ENCODE measurements around the gene CEP41. TPM values are rescaled to one million over a fixed set of nuclear protein-coding genes. Genes with fewer than 3 reads are reported as not detected.
"Not testable (repeated sequence)": the region's sequence is repeated elsewhere in the genome, so short reads cannot be mapped to it uniquely, and the experiment has no call there.

Gene CEP41
- total RNA-seq, 1 donor from 2014 or later: 14.2 TPM

DNA sequence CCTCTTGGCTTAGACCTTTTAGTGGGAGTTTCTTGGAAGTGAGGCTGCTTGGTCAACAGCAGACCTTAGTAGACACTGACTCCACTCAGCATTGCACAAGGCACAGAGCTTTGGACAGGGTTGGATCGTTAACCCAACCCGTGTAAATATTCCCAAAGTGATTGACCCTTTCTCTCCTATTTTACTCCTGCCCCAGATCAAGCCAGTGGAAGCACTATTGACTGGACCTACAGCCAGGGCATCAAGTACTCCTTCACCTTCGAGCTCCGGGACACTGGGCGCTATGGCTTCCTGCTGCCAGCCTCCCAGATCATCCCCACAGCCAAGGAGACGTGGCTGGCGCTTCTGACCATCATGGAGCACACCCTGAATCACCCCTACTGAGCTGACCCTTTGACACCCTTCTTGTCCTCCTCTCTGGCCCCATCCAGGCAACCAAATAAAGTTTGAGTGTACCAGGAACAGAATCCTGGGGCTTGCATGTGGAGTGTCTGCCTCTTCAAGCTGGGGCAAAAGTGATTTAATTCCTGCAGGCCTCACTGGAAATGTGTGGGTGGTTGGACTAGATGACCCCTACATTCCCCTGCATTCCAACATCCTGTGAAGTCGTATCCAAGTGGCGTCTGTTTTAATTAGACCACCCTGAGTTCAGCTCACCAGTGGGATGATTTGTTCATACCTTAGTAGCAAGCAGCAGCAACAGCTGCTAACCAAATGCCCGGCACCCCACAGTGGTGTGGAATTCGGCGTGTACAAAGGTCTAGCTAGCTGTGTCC lies 53.0 kb downstream of the CEP41 start:
- no peak for DNase-seq

DNA sequence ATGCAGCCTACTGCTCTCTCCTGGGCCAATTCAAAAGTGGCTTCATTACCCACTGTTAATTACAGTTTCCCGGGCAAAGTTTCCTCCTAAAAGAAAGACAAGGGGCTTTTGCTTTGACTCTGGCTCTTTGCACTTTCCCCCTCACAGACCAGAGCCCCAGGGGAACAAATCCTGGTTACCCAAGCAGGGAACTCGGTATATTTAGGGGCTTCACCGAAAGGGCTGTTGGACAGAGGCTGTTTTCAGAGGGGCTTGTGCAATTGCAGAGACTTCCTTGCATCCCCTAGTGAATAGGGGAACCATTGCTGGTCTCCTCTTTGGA lies 53.5 kb downstream of the CEP41 start:
- no peak for DNase-seq

DNA sequence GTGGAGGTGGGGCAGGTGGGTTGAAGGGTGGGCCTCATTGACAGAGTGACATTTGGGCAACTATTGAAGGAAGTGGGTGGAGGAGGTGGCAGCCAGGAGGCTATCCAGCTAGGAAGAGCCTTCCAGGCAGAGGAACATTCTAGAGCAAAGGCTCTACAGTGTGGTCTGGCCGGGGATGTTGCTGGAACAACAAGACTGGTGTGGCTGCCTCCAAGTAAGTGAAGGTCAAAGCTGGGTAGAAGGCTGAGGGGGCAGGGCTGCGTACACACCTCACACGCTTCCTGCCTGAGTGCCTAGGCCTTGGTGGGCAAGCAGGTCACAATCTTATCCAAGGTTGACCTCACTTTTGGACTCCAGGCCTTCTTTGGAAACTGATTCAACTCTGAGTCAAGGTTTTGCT lies 53.9 kb downstream of the CEP41 start:
- no peak for DNase-seq

DNA sequence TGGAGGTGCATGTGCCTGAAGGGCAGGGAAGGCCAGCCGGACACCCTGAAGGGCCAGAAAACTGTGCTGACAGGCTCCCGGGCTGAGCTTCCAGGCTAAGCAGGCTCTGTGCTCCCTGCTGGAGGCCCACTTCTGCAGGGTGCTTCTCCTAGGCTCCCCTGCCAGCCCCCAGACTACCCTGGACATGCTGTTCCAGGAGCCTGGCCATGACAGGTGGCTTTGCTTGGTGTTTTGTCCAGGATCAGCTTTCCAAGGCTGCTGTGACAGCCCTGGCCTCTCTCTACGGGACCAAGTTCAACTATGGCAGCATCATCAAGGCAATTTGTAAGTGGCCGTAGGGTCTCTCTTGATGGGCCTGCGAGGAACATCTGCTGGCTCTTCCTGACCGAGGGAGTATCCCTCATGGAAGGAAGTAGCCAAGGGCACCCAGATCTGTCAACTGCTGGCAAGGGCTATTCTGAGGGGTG lies 55.2 kb downstream of the CEP41 start:
- no peak for DNase-seq

DNA sequence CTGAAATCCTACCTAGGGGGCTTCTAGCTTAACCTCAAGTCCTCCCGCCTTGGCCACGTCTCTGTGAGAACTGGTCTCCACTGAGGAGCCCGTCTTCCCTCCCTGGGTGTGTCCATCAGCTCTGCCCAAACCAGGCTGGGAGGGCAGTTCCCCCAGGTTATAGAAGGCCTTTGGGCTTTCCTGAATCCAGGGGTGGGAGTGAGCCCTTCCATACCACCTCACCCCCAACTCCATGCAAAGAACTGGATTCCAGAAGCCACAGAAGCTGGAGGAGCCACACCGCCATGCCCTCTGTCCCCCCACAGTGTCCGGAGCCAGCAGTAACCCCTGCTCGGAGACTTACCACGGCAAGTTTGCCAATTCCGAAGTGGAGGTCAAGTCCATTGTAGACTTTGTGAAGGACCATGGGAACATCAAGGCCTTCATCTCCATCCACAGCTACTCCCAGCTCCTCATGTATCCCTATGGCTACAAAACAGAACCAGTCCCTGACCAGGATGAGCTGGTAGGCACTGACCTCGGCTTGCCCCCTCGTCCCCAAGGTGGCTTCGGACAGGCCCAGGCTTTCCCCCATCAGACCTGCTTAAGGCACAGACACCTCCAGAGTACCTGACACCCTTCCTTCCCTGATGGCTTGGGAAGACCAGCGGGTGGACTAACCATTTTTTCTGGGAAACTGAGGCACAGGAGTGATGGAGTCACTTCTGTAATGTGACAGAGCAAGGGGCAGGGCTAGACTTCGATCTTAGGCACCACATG lies 55.8 kb downstream of the CEP41 start:
- DNase-seq: no peak

DNA sequence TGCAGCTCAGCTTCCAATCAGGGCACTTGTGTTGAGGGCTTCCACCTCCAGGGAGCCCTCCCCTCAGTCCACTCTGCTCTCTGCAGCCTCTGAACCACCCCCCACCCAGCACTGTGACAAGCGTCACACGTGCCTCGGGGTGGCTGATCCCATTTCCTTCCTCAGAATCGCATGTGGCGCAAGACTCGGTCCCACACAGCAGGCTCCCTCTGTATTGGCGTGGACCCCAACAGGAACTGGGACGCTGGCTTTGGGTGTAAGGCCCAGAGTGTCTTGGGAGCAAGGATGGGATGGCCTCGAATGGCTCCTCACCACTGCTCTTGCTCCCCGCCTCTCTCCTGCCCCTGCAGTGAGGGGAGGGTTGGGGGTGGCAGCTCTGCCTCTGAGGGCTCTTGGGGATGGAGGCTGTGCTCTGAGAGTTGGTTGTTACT lies 56.4 kb downstream of the CEP41 start:
- no peak for DNase-seq

DNA sequence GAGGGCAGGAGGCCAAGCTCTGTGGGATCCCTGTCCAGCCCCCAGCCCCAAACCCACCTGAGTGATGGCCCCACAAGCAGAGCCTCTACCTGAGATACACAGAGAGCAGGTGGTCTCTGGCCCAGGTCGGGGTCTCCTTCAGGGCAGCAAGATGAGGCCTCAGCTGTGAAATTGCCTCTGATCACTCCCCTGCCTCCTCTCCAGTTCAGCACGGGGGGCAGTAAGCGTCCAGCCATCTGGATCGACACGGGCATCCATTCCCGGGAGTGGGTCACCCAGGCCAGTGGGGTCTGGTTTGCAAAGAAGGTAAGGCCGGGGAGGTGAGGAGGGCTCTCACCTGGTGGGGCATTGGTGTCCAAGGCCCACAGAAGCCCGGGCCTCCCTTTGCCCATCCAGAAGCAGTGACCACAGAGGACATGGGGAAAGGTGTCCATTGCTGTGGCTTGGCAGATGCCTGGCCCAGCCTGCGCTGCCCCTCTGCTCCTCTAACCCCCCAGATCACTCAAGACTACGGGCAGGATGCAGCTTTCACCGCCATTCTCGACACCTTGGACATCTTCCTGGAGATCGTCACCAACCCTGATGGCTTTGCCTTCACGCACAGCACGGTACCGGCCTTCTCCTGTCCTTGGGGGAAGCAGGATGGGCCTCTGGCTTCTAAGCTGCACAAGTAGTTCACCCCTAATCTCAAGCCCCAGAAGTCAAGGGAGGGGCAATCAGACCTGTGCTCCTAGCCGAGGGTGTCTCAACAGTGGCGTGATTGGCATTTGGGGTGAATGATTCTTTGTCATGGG lies 57.4 kb downstream of the CEP41 start:
- no peak for DNase-seq

DNA sequence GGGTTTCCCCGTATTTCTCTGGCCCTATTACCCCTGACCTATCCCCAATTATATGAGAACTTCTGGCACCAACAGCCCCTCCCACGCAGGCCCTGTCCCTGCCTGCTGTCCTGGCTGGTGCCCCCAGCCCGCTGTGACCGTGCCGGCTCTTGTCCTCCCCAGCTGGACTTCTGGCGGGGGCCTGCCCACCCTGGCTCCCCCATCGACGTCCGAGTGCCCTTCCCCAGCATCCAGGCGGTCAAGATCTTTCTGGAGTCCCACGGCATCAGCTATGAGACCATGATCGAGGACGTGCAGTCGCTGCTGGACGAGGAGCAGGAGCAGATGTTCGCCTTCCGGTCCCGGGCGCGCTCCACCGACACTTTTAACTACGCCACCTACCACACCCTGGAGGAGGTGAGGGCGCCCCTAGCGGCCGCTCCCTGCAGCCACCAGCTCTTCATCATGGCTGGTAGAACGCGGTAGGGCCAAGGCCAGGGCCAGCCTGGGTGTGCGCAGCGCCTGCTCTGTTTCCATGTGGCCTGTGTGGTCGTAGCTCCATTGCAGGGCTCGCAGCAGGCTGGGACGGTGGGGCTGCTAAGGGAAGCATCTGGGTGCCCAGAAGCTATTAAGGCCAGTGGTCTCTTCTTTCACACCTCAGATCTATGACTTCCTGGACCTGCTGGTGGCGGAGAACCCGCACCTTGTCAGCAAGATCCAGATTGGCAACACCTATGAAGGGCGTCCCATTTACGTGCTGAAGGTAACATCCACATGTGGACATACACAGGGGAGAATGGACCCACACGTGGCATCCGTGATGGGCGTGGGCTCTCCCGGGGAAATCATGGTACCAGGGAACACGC lies 59.1 kb downstream of the CEP41 start:
- no peak for DNase-seq

DNA sequence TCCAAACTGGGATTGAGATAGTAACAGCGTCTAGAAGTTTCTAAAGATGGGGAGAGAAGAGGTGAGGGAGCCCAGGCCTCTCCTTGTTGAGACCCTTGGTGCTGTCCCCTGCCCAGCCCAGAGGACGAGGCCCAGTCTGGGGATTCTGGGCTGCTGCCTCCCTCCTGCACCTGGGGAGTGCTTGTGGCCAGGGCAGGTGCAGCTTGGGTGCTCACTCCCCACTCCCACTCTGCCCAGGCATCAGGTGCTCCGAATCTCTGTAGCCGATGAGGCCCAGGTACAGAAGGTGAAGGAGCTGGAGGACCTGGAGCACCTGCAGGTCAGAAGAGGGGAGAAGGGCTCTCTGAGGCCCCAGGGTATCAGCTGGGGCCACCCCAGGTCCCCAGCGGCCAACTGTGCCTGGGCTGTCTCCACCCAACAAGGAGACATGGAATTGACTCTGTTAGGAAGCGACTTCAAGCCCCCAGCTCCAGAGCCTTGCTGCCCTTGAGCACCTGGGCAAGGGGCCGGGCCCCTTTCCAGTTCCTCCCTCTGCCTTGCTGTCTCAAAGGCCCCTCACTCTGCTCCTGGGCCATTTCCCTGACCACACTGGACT lies 59.9 kb downstream of the CEP41 start:
- DNase-seq: no peak

DNA sequence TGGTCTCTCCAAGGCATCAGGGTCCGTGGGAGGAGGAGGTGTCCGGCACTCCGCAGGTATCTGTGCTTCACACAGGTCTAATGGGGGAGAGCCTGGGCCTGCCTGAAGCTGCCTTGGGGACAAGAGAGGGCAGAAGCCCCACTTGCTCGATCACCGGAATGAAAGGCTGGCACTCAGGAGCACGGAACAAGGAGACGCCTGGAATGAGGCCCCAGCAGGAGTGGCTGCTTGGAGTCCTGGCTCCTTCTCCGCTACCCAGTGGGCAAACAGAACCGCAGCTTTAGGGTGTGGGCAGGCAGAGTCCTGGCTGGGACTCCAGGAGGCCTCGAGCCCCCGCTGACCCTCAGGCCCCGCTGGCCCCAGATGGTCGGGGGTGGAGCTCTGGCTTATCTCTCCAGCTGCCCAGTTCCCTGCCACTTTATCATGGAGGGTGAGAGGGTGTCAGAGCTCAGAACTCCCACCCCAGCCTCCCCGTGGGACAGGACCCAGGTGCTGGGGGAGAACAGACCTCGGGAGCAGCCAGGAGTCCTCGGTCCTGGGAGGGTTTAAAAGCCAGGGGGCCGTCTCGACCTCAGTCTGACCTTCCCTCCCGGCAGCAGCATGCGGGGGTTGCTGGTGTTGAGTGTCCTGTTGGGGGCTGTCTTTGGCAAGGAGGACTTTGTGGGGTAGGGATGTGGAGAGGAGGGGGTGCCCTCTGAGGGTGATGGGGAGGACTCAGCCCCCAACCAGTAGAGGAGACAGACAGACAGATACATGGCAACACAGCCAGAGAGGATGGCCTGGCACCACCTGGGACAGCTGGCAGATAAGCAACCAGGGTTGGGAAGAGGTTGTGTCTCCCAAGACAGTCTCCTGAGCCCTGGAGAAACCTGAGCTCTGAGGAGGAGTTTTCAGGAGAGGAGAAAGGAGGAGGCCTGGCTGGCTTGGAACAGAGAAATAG lies 60.6 kb downstream of the CEP41 start, which contains the start of gene CPA1:
Gene CPA1 (plus strand): TSS at position 574 of the 940 bp plus-strand sequence. CDS start 27 bp downstream, at position 601.
- DNase-seq: no peak

DNA sequence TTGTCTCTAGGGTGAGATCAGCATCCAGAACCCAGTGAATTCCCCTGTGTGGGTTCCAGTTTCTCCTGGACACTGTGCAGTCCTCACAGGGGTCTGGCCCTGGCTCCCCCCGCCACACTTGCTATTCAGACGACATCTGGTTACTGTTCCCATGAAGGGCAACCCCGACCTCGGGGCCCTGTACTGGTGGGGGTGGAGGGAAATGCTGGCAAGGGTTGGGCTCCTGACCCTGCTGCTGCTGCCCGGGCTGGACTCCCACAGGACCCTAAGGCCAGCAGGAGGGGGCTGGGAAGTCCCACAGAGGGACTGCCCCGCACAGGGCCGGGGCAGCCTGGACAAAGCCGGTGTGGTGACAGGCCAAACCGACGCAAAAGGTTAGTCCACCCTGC lies 61.3 kb downstream of the CEP41 start:
- DNase-seq: no peak

DNA sequence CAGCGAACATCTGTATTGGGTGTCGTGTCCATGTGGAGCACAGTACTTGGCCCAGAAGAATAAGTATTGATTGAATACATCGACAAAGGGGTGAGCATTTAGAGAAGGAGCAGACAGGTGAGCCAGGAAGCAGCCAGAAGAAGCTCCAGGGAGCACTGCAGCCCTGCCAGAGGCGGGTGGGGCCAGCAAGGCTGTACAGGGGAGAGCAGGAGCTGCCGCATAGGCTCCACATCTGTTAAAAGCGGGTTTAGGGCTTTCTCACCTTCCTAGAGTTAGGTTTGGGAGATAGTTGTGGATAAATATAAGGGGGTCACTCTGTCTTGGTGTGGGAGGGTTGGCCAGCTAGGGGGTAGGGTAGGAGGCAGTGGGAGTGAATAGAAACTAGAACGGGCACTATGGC lies 61.8 kb downstream of the CEP41 start:
- DNase-seq: no peak

DNA sequence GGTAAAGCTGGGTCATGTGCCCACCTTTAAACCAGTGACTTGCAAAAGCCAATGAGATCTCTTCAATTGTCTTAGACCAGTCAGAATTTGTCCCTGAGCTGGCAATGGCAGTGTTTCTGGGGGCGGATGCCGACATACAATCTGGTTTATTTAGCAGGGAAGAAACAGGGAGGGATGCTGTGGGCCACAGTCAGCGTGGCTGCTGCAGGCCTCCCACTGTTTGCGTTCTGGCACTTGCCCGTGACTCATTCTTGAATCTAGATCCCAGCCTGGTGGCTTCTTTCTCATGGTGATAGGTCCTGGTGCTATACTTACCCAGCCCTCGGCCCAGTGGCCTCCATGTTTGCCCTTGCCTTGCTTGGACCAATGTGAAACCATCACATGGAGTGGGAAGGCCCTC lies 63.6 kb downstream of the CEP41 start:
- peak; percentile 21 for DNase-seq

DNA sequence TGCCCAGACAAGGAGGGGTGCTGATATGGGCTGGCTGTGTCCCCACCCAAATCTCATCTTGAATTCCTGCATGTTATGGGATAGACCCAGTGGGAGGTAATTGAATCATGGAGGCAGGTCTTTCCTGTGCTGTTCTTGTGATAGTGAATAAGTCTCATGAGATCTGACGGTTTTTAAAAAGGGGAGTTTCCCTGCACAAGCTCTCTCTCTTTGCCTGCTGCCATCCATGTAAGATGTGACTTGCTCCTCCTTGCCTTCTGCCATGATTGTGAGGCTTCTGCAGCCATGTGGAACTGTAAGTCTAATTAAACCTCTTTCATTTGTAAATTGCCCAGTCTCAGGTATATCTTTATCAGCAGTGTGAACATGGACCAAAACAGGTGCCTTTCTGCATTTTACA lies 64.4 kb downstream of the CEP41 start:
- not testable (repeated sequence) for DNase-seq

DNA sequence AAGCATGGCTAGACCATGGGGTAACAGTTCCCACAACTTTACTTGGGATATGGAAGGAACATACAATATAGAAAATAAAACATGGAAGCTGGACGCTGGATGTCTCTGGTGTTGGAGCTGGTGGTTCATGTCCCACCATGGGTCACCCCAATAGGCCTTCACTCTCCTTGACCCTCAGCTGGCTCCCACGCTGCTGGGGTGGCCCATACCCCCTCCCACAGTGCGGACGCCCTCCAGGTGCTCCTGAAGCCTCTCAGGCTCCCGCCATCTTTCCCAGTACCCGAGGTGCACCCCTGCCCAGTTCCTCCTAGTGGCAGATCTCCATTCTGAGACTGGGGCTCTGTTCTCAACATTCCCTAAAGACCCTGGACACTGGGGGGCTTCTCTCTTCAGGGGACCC lies 66.3 kb downstream of the CEP41 start:
- DNase-seq: no peak

DNA sequence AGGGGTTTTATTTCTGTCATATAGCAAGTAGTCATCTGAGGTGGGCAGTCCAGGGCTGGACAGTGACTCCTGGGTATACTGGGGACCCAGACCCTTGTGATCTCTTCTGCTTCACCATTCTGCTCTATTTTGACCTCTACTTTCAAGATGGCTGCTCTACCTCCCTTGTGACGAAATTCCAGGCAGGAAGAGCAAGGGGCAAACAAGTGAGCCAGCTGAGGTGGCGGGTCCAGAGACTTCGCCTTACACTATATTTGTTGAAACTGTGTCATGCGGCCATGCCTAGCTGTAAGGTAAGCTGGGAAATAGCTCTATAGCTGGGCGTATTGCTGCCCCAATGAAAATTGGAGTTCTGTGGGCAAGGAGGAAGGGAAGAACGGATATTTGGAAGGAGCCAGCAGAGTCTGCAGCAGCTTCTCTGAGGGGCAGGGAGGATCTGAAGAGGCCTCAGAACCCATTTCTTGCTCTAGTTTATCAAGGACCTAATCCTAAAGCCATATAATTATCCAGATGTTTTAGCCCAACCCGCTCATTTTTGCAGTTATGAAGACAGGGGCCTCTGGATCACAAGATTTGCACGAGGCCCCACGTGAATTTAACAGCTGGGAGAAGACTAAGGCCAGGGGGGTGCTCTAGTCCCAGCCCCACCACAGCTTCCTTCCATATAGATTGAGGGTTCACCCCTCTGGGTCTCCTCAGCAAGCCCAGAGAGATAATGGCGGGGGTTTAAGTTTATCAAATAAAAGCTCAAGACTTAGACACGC lies 68.2 kb downstream of the CEP41 start:
- DNase-seq: no peak

DNA sequence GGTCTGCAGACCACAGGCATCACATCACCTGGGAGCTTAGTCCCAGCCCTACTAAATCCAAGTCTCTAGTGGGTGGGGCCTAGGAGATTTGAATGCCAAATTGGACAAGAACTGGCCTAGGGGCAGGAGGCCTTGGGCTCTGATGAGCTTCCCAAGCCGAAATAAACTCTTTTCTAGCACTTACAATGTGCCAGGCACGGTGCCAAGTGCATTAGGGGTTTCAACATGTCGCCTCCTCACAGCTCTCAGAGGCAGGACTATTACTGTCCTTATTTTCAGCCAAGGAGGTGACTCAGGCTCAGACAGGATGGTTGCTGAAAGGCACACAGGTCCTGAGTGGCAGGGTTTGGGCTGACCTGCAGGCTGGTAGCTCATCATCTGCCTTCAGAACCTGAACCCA lies 69.8 kb downstream of the CEP41 start:
- no peak for DNase-seq

DNA sequence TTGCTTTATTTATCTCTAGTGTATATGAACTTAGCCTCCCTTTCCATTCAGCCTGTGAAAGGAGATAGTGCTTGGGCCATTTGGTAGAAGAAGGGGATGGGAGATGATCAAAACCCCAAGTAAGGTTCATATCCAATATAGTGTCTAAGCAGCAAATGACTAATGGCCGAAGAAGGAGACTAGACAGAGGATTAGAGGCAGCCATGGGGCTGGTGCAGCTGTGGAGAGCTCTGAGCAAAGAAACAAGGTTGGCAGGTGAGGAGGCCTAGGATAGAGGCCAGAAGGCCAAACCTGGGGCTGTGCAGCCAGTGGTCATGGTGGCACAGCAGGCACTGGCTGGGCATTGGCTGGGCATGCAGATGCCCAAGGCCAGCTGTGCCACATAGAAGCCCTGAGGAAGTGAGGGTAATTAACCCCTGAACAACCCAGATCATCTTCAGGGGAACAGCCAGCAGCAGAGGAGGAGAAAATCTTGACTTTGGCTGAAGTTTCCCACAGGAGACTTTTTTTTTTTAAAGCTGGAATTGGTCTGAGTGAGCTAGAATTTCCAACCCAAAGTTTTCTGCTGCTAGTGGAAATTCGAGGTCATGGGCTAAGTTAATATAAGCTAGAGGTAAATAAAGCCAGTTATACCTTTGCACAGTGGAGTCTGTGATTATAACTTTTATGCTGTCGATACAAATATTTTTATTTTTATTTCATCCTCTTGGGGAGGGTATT lies 70.8 kb downstream of the CEP41 start:
- no peak for DNase-seq
